ENCODE data around the gene TMEM267. TPM values are rescaled to one million over a fixed set of nuclear protein-coding genes. Genes with fewer than 3 reads are reported as not detected.

The TMEM267 gene
- total and polyA plus RNA-seq, 2 of the 4 experiments (the other 2 are of a cell fraction): 9.2 to 12.0 TPM

- Histone ChIP-seq H2BK20ac (ENCODE audit: low read depth, low read length) (no peak overlapping the region), H3K4ac (ENCODE audit: low read depth, low read length) (no peak overlapping the region), H2AK9ac (replicated peaks; ENCODE audit: low read depth, low read length, poor library complexity) (no peak overlapping the region), H3K27me3 (ENCODE audit: control insufficient read depth, insufficient read depth, low read length) (no peaks in the 10 kb centered on the region), H3K9me3 (ENCODE audit: control insufficient read depth, insufficient read depth, low read length) (no peaks in the 10 kb centered on the region), H4K5ac (ENCODE audit: low read depth, low read length) (no peak overlapping the region), H3K18ac (ENCODE audit: low read depth, low read length) (no peak overlapping the region), H2BK15ac (ENCODE audit: low read depth, low read length) (no peak overlapping the region), H4K20me1 (ENCODE audit: insufficient read depth, low read length) (peaks cover 4% of the 10 kb centered on the region; the same call in 1 of the 2 replicates), H2BK5ac (ENCODE audit: low read depth, low read length, poor library complexity, severe bottlenecking) (no peak overlapping the region), H4K8ac (ENCODE audit: low read depth in 2 of 2, low read length in 2 of 2) (no peak overlapping the region), H3K4me1 (ENCODE audit: control insufficient read depth, insufficient read depth, low read length) (peaks cover 3% of the 10 kb centered on the region), H3K4me2 (ENCODE audit: low read depth, low read length) (no peak overlapping the region), H3K9ac (ENCODE audit: low read depth, low read length) (no peak overlapping the region), H2AFZ (replicated peaks; ENCODE audit: low read length, poor library complexity) (no peak overlapping the region), H3K23ac (ENCODE audit: low read depth, low read length) (no peak overlapping the region), H3K56ac (ENCODE audit: extremely low read depth, insufficient read depth, low read length) (no peak overlapping the region), H3K36me3 (ENCODE audit: control insufficient read depth, insufficient read depth, low read length) (no peaks in the 10 kb centered on the region), H2BK120ac (ENCODE audit: low read depth, low read length) (no peak overlapping the region), H2AK5ac (ENCODE audit: low read depth, low read length) (no peak overlapping the region; the same call in 1 of the 2 replicates), H3K79me1 (ENCODE audit: low read depth in 1 of 2, low read length in 2 of 2) (no peaks in the 10 kb centered on the region), H3K4me3 (ENCODE audit: insufficient read depth, low read depth, low read length) (no peak overlapping the region), H3K27ac (ENCODE audit: insufficient read depth, low read length) (no peak overlapping the region), H3K9me1 (ENCODE audit: insufficient read depth, low read length) (peaks cover 12% of the 10 kb centered on the region), H4K91ac (ENCODE audit: insufficient read depth, low read depth, low read length) (no peak overlapping the region), H3K14ac (replicated peaks; ENCODE audit: low read depth, low read length) (no peak overlapping the region)
- intact Hi-C loops (cut with micrococcal nuclease) (no loop called here), dilution Hi-C loops (cut with HindIII; ENCODE audit: low sequenced_read_pairs, unreplicated experiment) (no loop called here), in situ Hi-C loops (cut with MboI; ENCODE audit: low sequenced_read_pairs) (no loop called here)
- DNase-seq (no peak), ATAC-seq (ENCODE audit: low read depth) (no peak)
- CTCF ChIA-PET: interaction anchor here (1.0 kb wide), 1 partner anchor 17 kb away, joined by 3 read pairs; no protein-coding TSS in a partner anchor
- 58% methylated on average over 2 of the region's 2 CpGs; no CpG with 5 or more reads in 1 of the 2 experiments for WGBS, 2 experiments (ENCODE audit: extremely low coverage in 2 of 2, insufficient read length in 1 of 2)
- no TSS peak for BruUV-seq (replicated peaks)
- TF ChIP-seq BHLHE40 (IDR thresholded peaks at IDR 0.05; ENCODE audit: low read depth, low read length): no peak
- TF ChIP-seq RCOR1 (IDR thresholded peaks at IDR 0.05; ENCODE audit: insufficient replicate concordance, low read length): no peak
- TF ChIP-seq SMC3 (IDR thresholded peaks at IDR 0.05; ENCODE audit: low read depth, low read length): no peak
- TF ChIP-seq MAZ (IDR thresholded peaks at IDR 0.05; ENCODE audit: borderline replicate concordance, low read depth, low read length): no peak
- no peak for TF ChIP-seq USF2 (IDR thresholded peaks at IDR 0.05; ENCODE audit: low read depth, low read length)
- no peak for TF ChIP-seq CTCF (conservative IDR thresholded peaks at IDR 0.05; ENCODE audit: low read depth, low read length)
- no peak for TF ChIP-seq MAFK (IDR thresholded peaks at IDR 0.05; ENCODE audit: low read depth, low read length)
- TF ChIP-seq ELK1 (IDR thresholded peaks at IDR 0.05; ENCODE audit: borderline replicate concordance, low read depth, low read length): no peak
- TF ChIP-seq MXI1 (IDR thresholded peaks at IDR 0.05; ENCODE audit: borderline replicate concordance, low read depth, low read length): no peak
- TF ChIP-seq FOS (IDR thresholded peaks at IDR 0.05; ENCODE audit: low read depth, low read length): no peak
- TF ChIP-seq RAD21 (IDR thresholded peaks at IDR 0.05; ENCODE audit: low read length): no peak
- TF ChIP-seq CHD1 (IDR thresholded peaks at IDR 0.05; ENCODE audit: low read depth, low read length): no peak
- no peak for TF ChIP-seq RFX5 (IDR thresholded peaks at IDR 0.05; ENCODE audit: low read depth, low read length)
- TF ChIP-seq POLR2A (IDR thresholded peaks at IDR 0.05; ENCODE audit: low read depth, low read length): no peak
- no peak for TF ChIP-seq NFE2L2 (IDR thresholded peaks at IDR 0.05; ENCODE audit: low read depth, low read length)
- TF ChIP-seq CEBPB (IDR thresholded peaks at IDR 0.05; ENCODE audit: low read depth, low read length): no peak
- POLR2A ChIA-PET (ENCODE audit: unreplicated experiment): no interaction called here
Measured at GRCh38 chr5:43429706-43430105, 54.0 kb downstream of the TMEM267 start.

Data from IMR-90 (cell line).